H1 (cell line): ENCODE data around the gene OR6M1. TPM values are rescaled to one million over a fixed set of nuclear protein-coding genes. Genes with fewer than 3 reads are reported as not detected.

Experiments
- CTCF ChIA-PET: fragments of 300-600 bp; sonication (Branson Sonifier 250); formaldehyde crosslinking; loops from one replicate; lab custom pipeline; 2021; ENCODE audit not compliant: partially characterized antibody; lab: Charles Lee
- POLR2A ChIA-PET: fragments of 300-600 bp; sonication (Branson Sonifier 250); formaldehyde crosslinking; loops from one replicate; lab custom pipeline; 2021; ENCODE audit warnings: inconsistent platforms; ENCODE audit not compliant: partially characterized antibody; lab: Charles Lee
- DNase-seq, 2 experiments: peaks; one replicate each; pipeline versions ENCODE4 v3.0.0 to v3.0.0-alpha.2; 2010 to 2022; ENCODE audit warnings: low spot score in 2 of 2, low read depth in 1 of 2, mixed read lengths in 1 of 2
- FAIRE-seq: peaks from 2 replicates; lab custom pipeline; 2011; peaks lifted over from hg19 to GRCh38; lab: Jason Lieb, UNC
- H2AFZ ChIP-seq: 2 replicates; pipeline ENCODE4 v1.8.1; 2012; ENCODE audit warnings: low read length, inconsistent platforms
- H2AK5ac ChIP-seq: 2 replicates; pipeline ENCODE4 v1.6.1; 2013; ENCODE audit warnings: low read depth, low read length
- H2BK120ac ChIP-seq: replicated peaks from 2 replicates; pipeline ENCODE3; 2013; ENCODE audit warnings: low read depth, low read length, inconsistent platforms
- H2BK12ac ChIP-seq: 2 replicates; pipeline ENCODE4 v1.6.1; 2013; ENCODE audit warnings: low read depth, low read length
- H2BK15ac ChIP-seq: 2 replicates; pipeline ENCODE4 v1.6.1; 2013; ENCODE audit warnings: low read length
- H2BK20ac ChIP-seq: 2 replicates; pipeline ENCODE4 v1.6.1; 2013; ENCODE audit warnings: low read length
- H2BK5ac ChIP-seq: 2 replicates; pipeline ENCODE4 v1.6.1; 2013; ENCODE audit warnings: low read depth, low read length
- H3K14ac ChIP-seq: 2 replicates; pipeline ENCODE4 v1.6.1; 2013; ENCODE audit warnings: inconsistent platforms; ENCODE audit not compliant: insufficient read length
- H3K18ac ChIP-seq: 2 replicates; pipeline ENCODE4 v1.6.1; 2013; ENCODE audit warnings: low read length; ENCODE audit errors: extremely low read depth
- H3K23ac ChIP-seq: 2 replicates; pipeline ENCODE4 v1.6.1; 2013; ENCODE audit warnings: inconsistent platforms; ENCODE audit not compliant: insufficient read length
- H3K23me2 ChIP-seq: 2 replicates; pipeline ENCODE4 v1.6.1; 2013; ENCODE audit warnings: low read depth, low read length
- H3K27ac ChIP-seq: 2 replicates; pipeline ENCODE4 v1.6.1; 2011; ENCODE audit warnings: low read depth, low read length, inconsistent platforms
- H3K27me3 ChIP-seq, 4 experiments: replicated peaks in 1 of 4; 1 replicate in 1 of 4; 2 replicates in 3 of 4; pipeline versions ENCODE4 v1.6.1 to v1.8.1; 2011 to 2013; ENCODE audit warnings: low read length in 3 of 4, mild to moderate bottlenecking in 3 of 4, inconsistent platforms in 2 of 4, mixed read lengths in 2 of 4, moderate library complexity in 1 of 4; ENCODE audit not compliant: control insufficient read depth in 3 of 4, insufficient read depth in 3 of 4; ENCODE audit errors: extremely low read depth in 1 of 4
- H3K36me3 ChIP-seq, 4 experiments: 2 replicates each; pipeline versions ENCODE4 v1.6.1 to v1.8.1; 2011 to 2013; ENCODE audit warnings: mild to moderate bottlenecking in 4 of 4, low read length in 3 of 4, moderate library complexity in 2 of 4, control low read depth in 1 of 4, inconsistent platforms in 1 of 4; ENCODE audit not compliant: insufficient read depth in 4 of 4, control insufficient read depth in 2 of 4
- H3K4ac ChIP-seq: replicated peaks from 2 replicates; pipeline ENCODE3; 2013; ENCODE audit warnings: low read length, low read depth, mixed read lengths, inconsistent platforms; ENCODE audit not compliant: insufficient read length
- H3K4me1 ChIP-seq, 4 experiments: replicated peaks in 1 of 4; 1 replicate in 1 of 4; 2 replicates in 3 of 4; pipeline versions ENCODE4 v1.6.1 to v1.8.1; 2011 to 2013; ENCODE audit warnings: low read length in 3 of 4, inconsistent platforms in 2 of 4, mixed read lengths in 1 of 4; ENCODE audit not compliant: insufficient read depth in 4 of 4, control insufficient read depth in 3 of 4
- H3K4me2 ChIP-seq, 2 experiments: 2 replicates each; pipeline versions ENCODE4 v1.6.1 to v1.8.1; 2011 to 2013; ENCODE audit warnings: low read depth in 2 of 2, low read length in 2 of 2, control low read depth in 1 of 2, inconsistent platforms in 1 of 2, mild to moderate bottlenecking in 1 of 2; ENCODE audit not compliant: insufficient read depth in 1 of 2
- H3K4me3 ChIP-seq, 4 experiments: fragments of 200-600, 300-600 bp in 1 of 4; sonication (generic), shearing (Covaris generic), sonication (Bioruptor Twin) in 1 of 4; 2 replicates each; pipeline versions ENCODE4 v1.5.1 to v1.8.1; 2011 to 2016; ENCODE audit warnings: low read length in 4 of 4, low read depth in 3 of 4, control low read depth in 2 of 4, inconsistent platforms in 2 of 4, mild to moderate bottlenecking in 2 of 4, mixed read lengths in 1 of 4, moderate library complexity in 1 of 4; ENCODE audit not compliant: insufficient read depth in 2 of 4; ENCODE audit errors: extremely low read depth in 1 of 4
- H3K56ac ChIP-seq: replicated peaks from 2 replicates; pipeline ENCODE3; 2013; ENCODE audit warnings: low read depth, mild to moderate bottlenecking, mixed read lengths, low read length, inconsistent platforms; ENCODE audit not compliant: insufficient read length
- H3K79me1 ChIP-seq: 2 replicates; pipeline ENCODE4 v1.6.1; 2013; ENCODE audit warnings: low read depth, low read length, control low read depth
- H3K79me2 ChIP-seq, 2 experiments: 2 replicates each; pipeline versions ENCODE4 v1.6.1 to v1.8.1; 2012 to 2013; ENCODE audit warnings: low read length in 2 of 2, mild to moderate bottlenecking in 2 of 2, inconsistent platforms in 1 of 2; ENCODE audit not compliant: insufficient read depth in 2 of 2, control insufficient read depth in 1 of 2
- H3K9ac ChIP-seq, 4 experiments: replicated peaks in 1 of 4; 1 replicate in 1 of 4; 2 replicates in 3 of 4; pipeline versions ENCODE4 v1.6.1 to v1.8.1; 2011 to 2013; ENCODE audit warnings: low read depth in 3 of 4, low read length in 3 of 4, control low read depth in 2 of 4, mild to moderate bottlenecking in 2 of 4, moderate library complexity in 2 of 4, inconsistent platforms in 1 of 4; ENCODE audit errors: extremely low read depth in 1 of 4
- H3K9me3 ChIP-seq, 2 experiments: 2 replicates each; pipeline versions ENCODE4 v1.6.1 to v1.8.1; 2012 to 2013; ENCODE audit warnings: mild to moderate bottlenecking in 2 of 2, moderate library complexity in 2 of 2, control low read depth in 1 of 2, inconsistent platforms in 1 of 2, low read depth in 1 of 2, low read length in 1 of 2, mixed read lengths in 1 of 2; ENCODE audit not compliant: insufficient read depth in 2 of 2
- H4K20me1 ChIP-seq, 2 experiments: replicated peaks in 1 of 2; 2 replicates each; pipeline versions ENCODE3 to v1.8.1; 2011 to 2013; ENCODE audit warnings: inconsistent platforms in 2 of 2, low read length in 2 of 2, mild to moderate bottlenecking in 1 of 2; ENCODE audit not compliant: insufficient read depth in 2 of 2, control insufficient read depth in 1 of 2
- H4K5ac ChIP-seq: 2 replicates; pipeline ENCODE4 v1.6.1; 2013; ENCODE audit warnings: low read length, low read depth, mixed read lengths, inconsistent platforms; ENCODE audit not compliant: insufficient read length
- H4K8ac ChIP-seq: 2 replicates; pipeline ENCODE4 v1.8.0; 2013; ENCODE audit warnings: mild to moderate bottlenecking, moderate library complexity, low read length, inconsistent platforms; ENCODE audit not compliant: insufficient read depth; ENCODE audit errors: extremely low read depth
- H4K91ac ChIP-seq: replicated peaks from 2 replicates; pipeline ENCODE3; 2013; ENCODE audit warnings: low read length, mixed read lengths, inconsistent platforms; ENCODE audit not compliant: insufficient read length
- BCL11A ChIP-seq, 2 experiments: IDR thresholded peaks; one replicate each; pipeline ENCODE4 v1.6.1; 2011; ENCODE audit warnings: low read depth in 2 of 2, low read length in 2 of 2, mild to moderate bottlenecking in 2 of 2
- CREB1 ChIP-seq: IDR thresholded peaks from 2 replicates; pipeline ENCODE4 v1.6.1; 2012; ENCODE audit warnings: inconsistent platforms
- EP300 ChIP-seq, 2 experiments: IDR thresholded peaks; 1 replicate in 1 of 2; 2 replicates in 1 of 2; pipeline ENCODE4 v1.6.1; 2011 to 2012; ENCODE audit warnings: low read depth in 2 of 2, low read length in 2 of 2, mild to moderate bottlenecking in 2 of 2, borderline replicate concordance in 1 of 2, inconsistent platforms in 1 of 2, moderate library complexity in 1 of 2
- HDAC2 ChIP-seq, 2 experiments: fragments of 300-600 bp in 1 of 2; sonication (generic) in 1 of 2; IDR thresholded peaks; 2 replicates each; pipeline ENCODE4 v1.6.1; 2011 to 2012; ENCODE audit warnings: low read depth in 2 of 2, low read length in 2 of 2, mild to moderate bottlenecking in 2 of 2, moderate library complexity in 2 of 2, borderline replicate concordance in 1 of 2, inconsistent platforms in 1 of 2
- JUND ChIP-seq: IDR thresholded peaks from 2 replicates; pipeline ENCODE4 v1.6.1; 2011; ENCODE audit warnings: mild to moderate bottlenecking, improper control_type of control experiment, low read length
- NANOG ChIP-seq: IDR thresholded peaks from 2 replicates; pipeline ENCODE4 v1.6.1; 2011; ENCODE audit warnings: low read length, low read depth, mild to moderate bottlenecking, inconsistent platforms; ENCODE audit not compliant: insufficient read depth, poor library complexity, severe bottlenecking
- RBBP5 ChIP-seq: IDR thresholded peaks from 2 replicates; pipeline ENCODE4 v1.7.1; 2012; ENCODE audit warnings: low read depth, mild to moderate bottlenecking, inconsistent platforms, low read length, moderate library complexity, borderline replicate concordance
- SIN3A ChIP-seq, 2 experiments: IDR thresholded peaks in 1 of 2; conservative IDR thresholded peaks in 1 of 2; 2 replicates each; pipeline ENCODE4 v1.6.1; 2011 to 2012; ENCODE audit warnings: low read length in 2 of 2, improper control_type of control experiment in 1 of 2, low read depth in 1 of 2, mild to moderate bottlenecking in 1 of 2
- SP1 ChIP-seq: IDR thresholded peaks from 2 replicates; pipeline ENCODE4 v1.6.1; 2011; ENCODE audit warnings: low read depth, low read length
- TAF1 ChIP-seq: IDR thresholded peaks from 2 replicates; pipeline ENCODE4 v1.6.1; 2011; ENCODE audit warnings: mild to moderate bottlenecking, low read depth, low read length
- TCF12 ChIP-seq: IDR thresholded peaks from 2 replicates; pipeline ENCODE4 v1.6.1; 2011; ENCODE audit warnings: low read depth, mild to moderate bottlenecking, low read length
- YY1 ChIP-seq: IDR thresholded peaks from 2 replicates; pipeline ENCODE4 v1.6.1; 2011; ENCODE audit warnings: low read depth, mild to moderate bottlenecking, low read length
- WGBS, 2 experiments: shearing (Covaris generic) in 1 of 2; methylation state at CpG; one replicate each; pipeline versions ENCODE4 v1.1.6 to v1.1.7; 2013 to 2015; ENCODE audit warnings: low lambda C conversion rate in 2 of 2, mixed read lengths in 2 of 2, inconsistent platforms in 1 of 2, low coverage in 1 of 2, missing lambda C conversion rate in 1 of 2; ENCODE audit not compliant: insufficient replicate concordance in 2 of 2, insufficient coverage in 1 of 2, insufficient read length in 1 of 2; ENCODE audit errors: extremely low coverage in 1 of 2, missing lambda C conversion rate in 1 of 2; 5-methylcytosine and 5-hydroxymethylcytosine counted together
- polyA plus RNA-seq, 7 experiments: library from polyadenylated mRNA; depleted of rRNA in 3 of 7; stranded (reverse) in 5 of 7; unstranded in 2 of 7; fragments of >200 nt in 5 of 7; fragments of 200-250 nt in 2 of 7; gene quantifications; 1 replicate in 5 of 7; 2 replicates in 1 of 7; 4 replicates in 1 of 7; pipeline versions ENCODE4 v1.2.1 to v1.2.3, GENCODE V29; 2011 to 2013; ENCODE audit warnings: missing spikeins in 2 of 7, mixed read lengths in 2 of 7
- total RNA-seq: library from RNA; stranded (reverse); fragmentation: NEBNext Ultra II Directional; extraction: Animal tissue kit (Norgen Biotek cat#: 25700); gene quantifications from 2 replicates; pipeline ENCODE4 v1.2.1, GENCODE V29; 2021

OR6M1 gene
- total and polyA plus RNA-seq, 2 of the 8 experiments (the other 6 are each of a cell fraction or from before 2014, with no cell fraction given), result not detected

DNA sequence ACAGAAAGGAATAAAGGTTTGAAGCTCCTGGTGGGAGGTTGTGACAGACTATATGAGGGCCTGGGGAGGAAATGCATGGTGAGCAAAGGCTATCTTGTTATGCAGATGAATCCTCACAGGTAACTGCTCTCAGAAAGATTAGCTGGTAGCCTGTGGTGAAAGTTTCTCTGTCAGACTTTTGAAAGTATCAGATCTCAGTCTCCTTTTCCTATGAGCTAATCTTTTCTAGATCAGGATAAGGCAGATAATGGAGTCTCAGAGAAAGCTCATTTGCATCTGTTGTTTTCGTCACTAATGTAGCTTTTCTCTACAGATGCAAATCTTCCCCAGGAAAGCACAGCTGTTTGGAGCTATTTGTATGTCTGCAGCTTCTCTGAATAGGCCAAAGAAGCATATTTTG, 30.9 kb downstream of the OR6M1 start:
- Histone ChIP-seq H2BK5ac (0 out of 2 replicates have a peak overlapping the region, but pooled peaks have one; percentile 95), H2BK20ac (no peak overlapping the region), H4K5ac (peak overlapping the region; percentile 90), H3K27ac (no peak overlapping the region), H2BK12ac (no peak overlapping the region), H2AFZ (no peak overlapping the region), H2AK5ac (no peak overlapping the region), H4K91ac (no peak overlapping the region), H2BK15ac (no peak overlapping the region), H3K27me3 (no peaks in the 10 kb centered on the region), H3K79me2 (no peaks in the 10 kb centered on the region), H3K36me3 (no peaks in the 10 kb centered on the region), H3K18ac (no peak overlapping the region), H3K79me1 (no peaks in the 10 kb centered on the region), H3K23me2 (no peaks in the 10 kb centered on the region; the same call in 1 of the 2 replicates), H3K9ac (no peak overlapping the region), H4K20me1 (no peaks in the 10 kb centered on the region), H3K4me1 (peaks cover 0 to 30% (median 13%) of the 10 kb centered on the region in 4 experiments), H3K23ac (no peak overlapping the region), H3K56ac (no peak overlapping the region), H2BK120ac (no peak overlapping the region), H3K14ac (no peak overlapping the region), H3K4me3 (peak overlapping the region in 1 of 4 experiments; percentile 27; a peak in 1 of 8 replicates), H3K4me2 (0 out of 4 replicates have a peak overlapping the region, but pooled peaks have one; percentile 6 to 19), H3K4ac (no peak overlapping the region), H4K8ac (no peak overlapping the region), H3K9me3 (no peaks in the 10 kb centered on the region)
- WGBS, 2 experiments, result 0% methylated on average over 1 of the region's 1 CpG; no CpG with 5 or more reads in 1 of the 2 experiments
- ChIA-PET POLR2A (interaction anchor here (0.7 to 2.3 kb wide), 4 partner anchors 27 to 33 kb away, joined by 3 to 11 read pairs (median 4); partner anchors contain the start of gene ZNF202), CTCF (interaction anchor here (0.6 to 1.3 kb wide), 8 partner anchors 8 to 355 kb away, joined by 3 to 5 read pairs (median 3); no protein-coding TSS in a partner anchor)
- peak in 1 of 2 experiments; percentile 53 for DNase-seq
- FAIRE-seq, result peak; percentile 97
- TF ChIP-seq SIN3A (conservative IDR thresholded peaks at IDR 0.05 in 1 of 2, IDR thresholded peaks at IDR 0.05 in 1 of 2; ENCODE audit: low read depth in 1 of 2, low read length in 2 of 2) (0 out of 4 replicates have a peak, but pooled peaks have one; percentile 27 to 39), TAF1 (0 out of 2 replicates have a peak, but pooled peaks have one; percentile 27), SP1 (peak; percentile 36; the same call in 1 of the 2 replicates), TCF12 (0 out of 2 replicates have a peak, but pooled peaks have one; percentile 36), BCL11A (IDR thresholded peaks at IDR 0.05; ENCODE audit: low read depth in 2 of 2, low read length in 2 of 2) (peak in 1 of 2 experiments; percentile 12), RBBP5 (no peak), NANOG (peak; percentile 68), EP300 (IDR thresholded peaks at IDR 0.05; ENCODE audit: borderline replicate concordance in 1 of 2, low read depth in 2 of 2, low read length in 2 of 2) (peak in 1 of 2 experiments; percentile 71; a peak in 1 of 3 replicates), JUND (peak; percentile 44; the same call in 1 of the 2 replicates), HDAC2 (IDR thresholded peaks at IDR 0.05; ENCODE audit: borderline replicate concordance in 1 of 2, low read depth in 2 of 2, low read length in 2 of 2) (peak in 1 of 2 experiments; percentile 27; a peak in 2 of 4 replicates), YY1 (no peak), CREB1 (peak; percentile 59; the same call in 1 of the 2 replicates)
